Keratinocyte (primary cell): ENCODE data around the gene PIK3CD. TPM values are rescaled to one million over a fixed set of nuclear protein-coding genes. Genes with fewer than 3 reads are reported as not detected.

ENCODE experiments used
- DNase-seq: peaks from one replicate; pipeline ENCODE4 v3.0.0-alpha.2; 2011; ENCODE audit warnings: low read depth, missing footprints, low spot score
- FAIRE-seq: peaks from 2 replicates; lab custom pipeline; 2011; peaks lifted over from hg19 to GRCh38; lab: Jason Lieb, UNC
- H2AFZ ChIP-seq: 2 replicates; pipeline ENCODE4 v1.6.0; 2012; ENCODE audit warnings: low read length, control low read depth, inconsistent platforms; ENCODE audit not compliant: control insufficient read depth
- H3K27ac ChIP-seq: 2 replicates; pipeline ENCODE4 v1.5.1; 2011; ENCODE audit warnings: low read length; ENCODE audit not compliant: control insufficient read depth, insufficient read depth
- H3K27me3 ChIP-seq: 3 replicates; pipeline ENCODE4 v1.6.0; 2011; ENCODE audit warnings: low read length; ENCODE audit not compliant: control insufficient read depth, insufficient read depth; ENCODE audit errors: extremely low read depth
- H3K36me3 ChIP-seq, 2 experiments: 2 replicates in 1 of 2; 3 replicates in 1 of 2; pipeline ENCODE4 v1.5.1; 2011; ENCODE audit warnings: low read length in 2 of 2, mild to moderate bottlenecking in 1 of 2; ENCODE audit not compliant: control insufficient read depth in 2 of 2, insufficient read depth in 2 of 2; ENCODE audit errors: extremely low read depth in 1 of 2
- H3K4me1 ChIP-seq: 3 replicates; pipeline ENCODE4 v1.5.1; 2011; ENCODE audit warnings: low read length; ENCODE audit not compliant: control insufficient read depth, insufficient read depth; ENCODE audit errors: extremely low read depth
- H3K4me2 ChIP-seq: 3 replicates; pipeline ENCODE4 v1.6.0; 2011; ENCODE audit warnings: low read depth, low read length; ENCODE audit not compliant: control insufficient read depth, insufficient read depth; ENCODE audit errors: extremely low read depth
- H3K4me3 ChIP-seq, 3 experiments: fragments of 200-600 bp in 1 of 3; sonication (generic) in 1 of 3; 2 replicates in 2 of 3; 3 replicates in 1 of 3; pipeline ENCODE4 v1.5.1; 2011 to 2016; ENCODE audit warnings: low read length in 3 of 3, mild to moderate bottlenecking in 3 of 3, control low read depth in 2 of 3, inconsistent platforms in 1 of 3, low read depth in 1 of 3, mixed read lengths in 1 of 3, mixed run types in 1 of 3, moderate library complexity in 1 of 3; ENCODE audit not compliant: control insufficient read depth in 2 of 3, insufficient read depth in 2 of 3; ENCODE audit errors: extremely low read depth in 1 of 3
- H3K79me2 ChIP-seq: 2 replicates; pipeline ENCODE4 v1.6.0; 2012; ENCODE audit warnings: low read length; ENCODE audit not compliant: control insufficient read depth, insufficient read depth
- H3K9ac ChIP-seq: 3 replicates; pipeline ENCODE4 v1.6.0; 2011; ENCODE audit warnings: low read length; ENCODE audit not compliant: control insufficient read depth, insufficient read depth; ENCODE audit errors: extremely low read depth
- H3K9me1 ChIP-seq: 3 replicates; pipeline ENCODE4 v1.6.0; 2011; ENCODE audit warnings: low read length; ENCODE audit not compliant: control insufficient read depth, insufficient read depth; ENCODE audit errors: extremely low read depth
- H3K9me3 ChIP-seq: 2 replicates; pipeline ENCODE4 v1.5.1; 2012; ENCODE audit warnings: low read depth, low read length; ENCODE audit not compliant: control insufficient read depth
- H4K20me1 ChIP-seq: 3 replicates; pipeline ENCODE4 v1.6.0; 2011; ENCODE audit warnings: low read length; ENCODE audit not compliant: control insufficient read depth, insufficient read depth; ENCODE audit errors: extremely low read depth
- EZH2 ChIP-seq: IDR thresholded peaks from one replicate; pipeline ENCODE4 v1.6.1; 2012; ENCODE audit warnings: inconsistent platforms, mild to moderate bottlenecking, low read length, moderate library complexity
- dilution Hi-C: fragments of 300-500 bp; cut with MboI; formaldehyde crosslinking; loops from one replicate; pipeline ENCODE4 v1.7.0; 2020; ENCODE audit warnings: low sequenced_read_pairs; ENCODE audit not compliant: extremely low pct_ligation_motif_present
- polyA plus RNA-seq, 5 experiments: library from polyadenylated mRNA; depleted of rRNA in 3 of 5; stranded (reverse) in 3 of 5; stranded (forward) in 1 of 5; unstranded in 1 of 5; fragments of >200 nt; gene quantifications; 1 replicate in 1 of 5; 2 replicates in 3 of 5; 3 replicates in 1 of 5; pipeline versions ENCODE4 v1.2.1 to v1.2.3, GENCODE V29; 2011 to 2012; ENCODE audit warnings: missing spikeins in 2 of 5, low read depth in 1 of 5, low replicate concordance in 1 of 5
- TF ChIP-seq, protein P1 (sequence below), 3 experiments: IDR thresholded peaks in 1 of 3; conservative IDR thresholded peaks in 1 of 3; optimal IDR thresholded peaks in 1 of 3; 2 replicates in 2 of 3; 3 replicates in 1 of 3; pipeline versions ENCODE3 to v1.5.1; 2011; ENCODE audit warnings: low read length in 3 of 3, mild to moderate bottlenecking in 3 of 3, moderate library complexity in 2 of 3, control low read depth in 1 of 3, inconsistent platforms in 1 of 3; ENCODE audit not compliant: insufficient read depth in 2 of 3; ENCODE audit errors: extremely low read depth in 1 of 3

PIK3CD gene
- polyA plus RNA-seq, 1 donor (not counting 4 experiments of a cell fraction or from before 2014, with no cell fraction given) = 7.8 TPM

DNA sequence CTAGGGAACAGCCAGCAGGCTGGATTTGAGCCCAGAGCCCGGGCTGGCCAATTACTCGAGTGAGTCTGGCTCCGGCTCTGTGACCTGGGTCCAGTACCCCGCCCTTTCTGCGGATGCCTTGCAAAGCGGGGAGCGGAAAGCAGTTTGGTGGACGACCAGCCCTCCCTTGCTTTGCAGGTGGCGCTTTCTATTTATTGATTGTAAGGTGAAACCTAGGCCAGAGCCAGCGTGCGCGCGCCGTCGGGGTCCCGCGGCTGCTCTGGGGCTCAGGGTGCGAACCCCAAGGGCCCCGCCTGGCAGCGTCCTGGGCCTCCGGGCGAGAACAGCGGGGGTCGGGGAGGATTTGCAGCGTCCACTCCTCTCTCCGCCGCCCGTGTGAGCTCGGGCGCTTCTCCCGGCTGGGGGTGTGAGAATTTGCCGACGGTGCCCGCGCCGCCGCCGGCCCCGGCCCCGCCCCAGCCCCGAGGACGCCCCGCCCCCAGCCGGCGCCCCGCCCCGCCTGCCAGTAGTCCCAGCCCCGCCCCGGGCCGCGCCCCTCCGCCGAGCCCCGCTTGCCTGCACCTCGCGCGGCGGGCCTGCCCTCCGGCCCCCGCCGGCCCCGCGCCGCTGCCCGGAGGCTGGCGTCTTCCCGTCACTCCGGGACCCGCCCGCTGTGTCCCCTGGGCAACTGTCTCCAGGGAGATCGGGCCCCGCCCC lies 37.6 kb downstream of the PIK3CD start:
- H3K27ac ChIP-seq = peak overlapping the region; percentile 66
- FAIRE-seq = no peak
- TF ChIP-seq, protein P1, sequence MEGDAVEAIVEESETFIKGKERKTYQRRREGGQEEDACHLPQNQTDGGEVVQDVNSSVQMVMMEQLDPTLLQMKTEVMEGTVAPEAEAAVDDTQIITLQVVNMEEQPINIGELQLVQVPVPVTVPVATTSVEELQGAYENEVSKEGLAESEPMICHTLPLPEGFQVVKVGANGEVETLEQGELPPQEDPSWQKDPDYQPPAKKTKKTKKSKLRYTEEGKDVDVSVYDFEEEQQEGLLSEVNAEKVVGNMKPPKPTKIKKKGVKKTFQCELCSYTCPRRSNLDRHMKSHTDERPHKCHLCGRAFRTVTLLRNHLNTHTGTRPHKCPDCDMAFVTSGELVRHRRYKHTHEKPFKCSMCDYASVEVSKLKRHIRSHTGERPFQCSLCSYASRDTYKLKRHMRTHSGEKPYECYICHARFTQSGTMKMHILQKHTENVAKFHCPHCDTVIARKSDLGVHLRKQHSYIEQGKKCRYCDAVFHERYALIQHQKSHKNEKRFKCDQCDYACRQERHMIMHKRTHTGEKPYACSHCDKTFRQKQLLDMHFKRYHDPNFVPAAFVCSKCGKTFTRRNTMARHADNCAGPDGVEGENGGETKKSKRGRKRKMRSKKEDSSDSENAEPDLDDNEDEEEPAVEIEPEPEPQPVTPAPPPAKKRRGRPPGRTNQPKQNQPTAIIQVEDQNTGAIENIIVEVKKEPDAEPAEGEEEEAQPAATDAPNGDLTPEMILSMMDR (optimal IDR thresholded peaks at IDR 0.05 in 1 of 3, IDR thresholded peaks at IDR 0.05 in 1 of 3, conservative IDR thresholded peaks at IDR 0.05 in 1 of 3; ENCODE audit: extremely low read depth in 1 of 3, insufficient read depth in 2 of 3, low read length in 3 of 3) = no peak

DNA sequence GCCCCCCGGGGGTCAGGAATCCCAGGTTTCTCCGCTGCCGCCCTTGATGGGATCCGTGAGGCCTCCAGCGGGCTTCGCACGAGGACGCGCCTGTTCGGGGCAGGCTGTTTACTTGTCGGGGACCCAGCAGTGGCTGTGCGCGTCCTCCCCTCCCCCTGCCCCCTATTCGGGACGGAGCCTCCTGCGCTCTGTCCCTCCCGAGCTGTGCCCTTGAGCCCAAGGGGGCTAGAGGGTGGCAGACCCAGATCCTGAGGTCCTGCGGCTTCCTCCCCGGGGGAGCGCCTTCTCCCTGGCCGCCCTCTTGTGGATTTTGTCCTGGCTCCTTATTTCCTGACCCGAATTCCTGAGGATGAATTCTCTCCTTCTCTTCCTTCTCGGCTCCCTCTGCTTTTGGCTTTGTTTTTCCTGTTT lies 38.4 kb downstream of the PIK3CD start:
- dilution Hi-C loops = no loop called here
- H3K36me3 ChIP-seq = peaks cover 3 to 5% of the 10 kb centered on the region in 2 experiments
- no peaks in the 10 kb centered on the region for H3K9me3 ChIP-seq
- peak overlapping the region; percentile 76 for H3K9ac ChIP-seq
- H3K4me3 ChIP-seq = peak overlapping the region; percentile 54 to 69 (median 55)
- no peak overlapping the region for H2AFZ ChIP-seq
- peaks cover 3% of the 10 kb centered on the region for H3K79me2 ChIP-seq
- H3K27me3 ChIP-seq = no peaks in the 10 kb centered on the region
- peaks cover 44% of the 10 kb centered on the region for H3K4me1 ChIP-seq
- TF ChIP-seq, protein P1 (optimal IDR thresholded peaks at IDR 0.05 in 1 of 3, IDR thresholded peaks at IDR 0.05 in 1 of 3, conservative IDR thresholded peaks at IDR 0.05 in 1 of 3; ENCODE audit: extremely low read depth in 1 of 3, insufficient read depth in 2 of 3, low read length in 3 of 3) = peak in 2 of 3 experiments; percentile 14 to 16
- no peak for TF ChIP-seq EZH2
- no peaks in the 10 kb centered on the region for H4K20me1 ChIP-seq
- no peaks in the 10 kb centered on the region for H3K9me1 ChIP-seq
- H3K4me2 ChIP-seq = peak overlapping the region; percentile 85
- FAIRE-seq (no peak), DNase-seq (no peak)
- H3K27ac ChIP-seq = peak overlapping the region; percentile 23

More for the DNA sequence above, 37.6 kb downstream of the PIK3CD start:
- peaks cover 44% of the 10 kb centered on the region for H3K4me1 ChIP-seq
- H3K27me3 ChIP-seq = no peaks in the 10 kb centered on the region
- H3K9me3 ChIP-seq = no peaks in the 10 kb centered on the region
- no peaks in the 10 kb centered on the region for H3K9me1 ChIP-seq
- no peak for DNase-seq
- H2AFZ ChIP-seq = peak overlapping the region; percentile 50
- H3K36me3 ChIP-seq = peaks cover 0 to 5% of the 10 kb centered on the region in 2 experiments
- peak overlapping the region; percentile 77 for H3K9ac ChIP-seq
- H3K4me2 ChIP-seq = peak overlapping the region; percentile 89
- H4K20me1 ChIP-seq = no peaks in the 10 kb centered on the region
- H3K4me3 ChIP-seq = peak overlapping the region; percentile 54 to 82 (median 69)
- dilution Hi-C loops = no loop called here
- H3K79me2 ChIP-seq = peaks cover 3% of the 10 kb centered on the region
